Measurements from ENCODE around the gene MTRFR.

The MTRFR gene

DNA sequence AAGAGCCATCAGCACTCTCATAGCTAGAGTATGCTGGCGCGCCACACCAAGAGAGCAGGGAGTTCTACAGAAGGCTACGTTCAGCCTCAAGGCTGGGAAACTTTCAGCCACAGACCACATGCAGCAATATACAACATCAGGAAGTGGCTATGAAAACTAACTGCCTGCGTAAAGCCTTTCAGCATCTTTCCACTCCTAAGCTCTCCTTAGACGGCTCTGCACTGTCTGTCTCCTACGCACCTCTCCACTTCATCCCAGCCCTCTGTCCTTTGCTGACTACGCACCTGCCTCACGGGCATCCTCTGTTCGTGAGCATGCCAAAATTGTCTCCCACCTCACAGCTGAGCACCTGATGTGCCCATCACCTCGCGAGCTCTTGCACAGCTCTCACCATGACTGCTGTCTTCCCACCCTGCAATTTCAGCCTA, 10.0 kb upstream of the MTRFR start:
- TF ChIP-seq TAF1 (IDR thresholded peaks at IDR 0.05; ENCODE audit: borderline replicate concordance, insufficient read depth, low read length) (no peak), FOXP2 (optimal IDR thresholded peaks at IDR 0.05; ENCODE audit: borderline replicate concordance, extremely low read depth, extremely low read length, insufficient read depth) (no peak), POLR2AphosphoS5 (IDR thresholded peaks at IDR 0.05; ENCODE audit: low read depth, low read length) (no peak), SIN3A (IDR thresholded peaks at IDR 0.05; ENCODE audit: borderline replicate concordance, insufficient read depth, low read length) (no peak)
- TF ChIP-seq, protein P1, sequence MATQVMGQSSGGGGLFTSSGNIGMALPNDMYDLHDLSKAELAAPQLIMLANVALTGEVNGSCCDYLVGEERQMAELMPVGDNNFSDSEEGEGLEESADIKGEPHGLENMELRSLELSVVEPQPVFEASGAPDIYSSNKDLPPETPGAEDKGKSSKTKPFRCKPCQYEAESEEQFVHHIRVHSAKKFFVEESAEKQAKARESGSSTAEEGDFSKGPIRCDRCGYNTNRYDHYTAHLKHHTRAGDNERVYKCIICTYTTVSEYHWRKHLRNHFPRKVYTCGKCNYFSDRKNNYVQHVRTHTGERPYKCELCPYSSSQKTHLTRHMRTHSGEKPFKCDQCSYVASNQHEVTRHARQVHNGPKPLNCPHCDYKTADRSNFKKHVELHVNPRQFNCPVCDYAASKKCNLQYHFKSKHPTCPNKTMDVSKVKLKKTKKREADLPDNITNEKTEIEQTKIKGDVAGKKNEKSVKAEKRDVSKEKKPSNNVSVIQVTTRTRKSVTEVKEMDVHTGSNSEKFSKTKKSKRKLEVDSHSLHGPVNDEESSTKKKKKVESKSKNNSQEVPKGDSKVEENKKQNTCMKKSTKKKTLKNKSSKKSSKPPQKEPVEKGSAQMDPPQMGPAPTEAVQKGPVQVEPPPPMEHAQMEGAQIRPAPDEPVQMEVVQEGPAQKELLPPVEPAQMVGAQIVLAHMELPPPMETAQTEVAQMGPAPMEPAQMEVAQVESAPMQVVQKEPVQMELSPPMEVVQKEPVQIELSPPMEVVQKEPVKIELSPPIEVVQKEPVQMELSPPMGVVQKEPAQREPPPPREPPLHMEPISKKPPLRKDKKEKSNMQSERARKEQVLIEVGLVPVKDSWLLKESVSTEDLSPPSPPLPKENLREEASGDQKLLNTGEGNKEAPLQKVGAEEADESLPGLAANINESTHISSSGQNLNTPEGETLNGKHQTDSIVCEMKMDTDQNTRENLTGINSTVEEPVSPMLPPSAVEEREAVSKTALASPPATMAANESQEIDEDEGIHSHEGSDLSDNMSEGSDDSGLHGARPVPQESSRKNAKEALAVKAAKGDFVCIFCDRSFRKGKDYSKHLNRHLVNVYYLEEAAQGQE (IDR thresholded peaks at IDR 0.05; ENCODE audit: insufficient read depth in 1 of 2, low read depth in 2 of 2, low read length in 2 of 2), result no peak

DNA sequence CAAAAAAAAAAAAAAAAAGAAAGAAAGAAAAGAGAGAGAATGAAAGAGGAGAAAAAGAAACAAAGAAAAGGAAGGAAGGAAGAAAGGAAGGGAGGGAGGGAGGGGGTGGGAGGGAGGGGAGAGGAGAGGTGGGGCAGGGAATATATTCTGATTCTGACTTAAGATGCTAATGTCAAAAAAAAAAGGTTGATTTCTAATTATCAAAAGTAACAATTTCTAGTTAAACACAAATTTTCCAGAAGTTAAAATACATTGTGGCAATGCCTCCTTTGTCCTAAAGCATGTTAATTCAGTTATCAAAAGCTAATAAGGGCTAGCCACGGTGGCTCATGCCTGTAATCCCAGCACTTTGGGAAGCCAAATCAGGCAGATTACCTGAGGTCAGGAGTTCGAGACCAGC, 7.8 kb upstream of the MTRFR start:
- TF ChIP-seq FOXP2 (optimal IDR thresholded peaks at IDR 0.05; ENCODE audit: borderline replicate concordance, extremely low read depth, extremely low read length, insufficient read depth), result no peak

DNA sequence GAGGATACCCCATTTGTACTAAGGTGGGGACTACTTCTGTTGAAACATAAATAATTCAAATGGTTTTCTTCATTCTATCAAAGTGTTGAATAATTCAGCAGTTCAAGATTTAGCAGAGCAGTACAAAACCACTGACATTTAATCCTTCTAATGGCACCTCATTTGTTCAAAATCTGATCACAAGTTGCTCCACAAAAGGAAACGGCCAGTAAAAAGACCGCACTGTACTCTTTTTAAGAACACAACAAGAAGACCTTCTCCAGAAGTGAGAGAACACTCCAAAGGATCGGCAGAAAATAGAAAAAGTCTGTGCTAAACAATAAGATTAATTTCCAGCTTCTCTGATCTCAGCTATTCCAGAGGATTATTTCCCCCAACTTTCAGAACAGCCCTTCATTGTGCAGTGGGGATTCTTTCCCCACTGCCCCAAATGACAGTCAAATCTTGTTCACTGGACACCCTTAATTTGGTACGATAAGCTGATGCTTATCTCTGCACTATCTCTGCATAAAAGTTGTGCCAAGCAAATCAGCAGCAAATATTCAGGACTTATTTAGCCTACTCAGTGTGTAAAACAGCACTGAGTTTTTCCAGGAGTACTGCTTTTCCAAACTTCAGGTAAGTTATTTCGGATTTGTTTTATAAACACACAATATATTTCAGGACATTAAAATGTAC, 5.5 kb upstream of the MTRFR start:
- TF ChIP-seq, protein P1 (IDR thresholded peaks at IDR 0.05; ENCODE audit: insufficient read depth in 1 of 2, low read depth in 2 of 2, low read length in 2 of 2), result no peak
- TF ChIP-seq SIN3A (IDR thresholded peaks at IDR 0.05; ENCODE audit: borderline replicate concordance, insufficient read depth, low read length) (no peak), FOXP2 (optimal IDR thresholded peaks at IDR 0.05; ENCODE audit: borderline replicate concordance, extremely low read depth, extremely low read length, insufficient read depth) (no peak), TAF1 (IDR thresholded peaks at IDR 0.05; ENCODE audit: borderline replicate concordance, insufficient read depth, low read length) (no peak), POLR2AphosphoS5 (IDR thresholded peaks at IDR 0.05; ENCODE audit: low read depth, low read length) (no peak)

DNA sequence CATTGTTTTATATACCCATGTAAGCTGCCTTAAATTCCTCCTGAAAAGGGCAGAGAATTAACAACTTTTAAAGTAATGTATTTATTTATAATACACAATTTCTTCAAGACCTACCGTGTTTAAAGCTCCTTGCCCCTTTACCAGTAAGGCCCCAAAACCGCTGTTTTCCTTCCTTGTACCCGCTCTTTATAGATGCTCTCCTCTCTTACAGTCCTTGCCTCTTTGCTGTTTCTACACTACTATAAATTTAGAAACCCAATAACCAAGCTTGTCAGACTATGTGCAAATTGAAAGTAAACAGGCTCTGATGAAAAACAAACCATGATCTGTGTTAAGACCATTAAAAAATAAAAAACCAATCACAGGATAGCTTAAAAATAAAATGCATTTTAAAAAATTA, 4.2 kb upstream of the MTRFR start:
- TF ChIP-seq, protein P1 (IDR thresholded peaks at IDR 0.05; ENCODE audit: insufficient read depth in 1 of 2, low read depth in 2 of 2, low read length in 2 of 2), result no peak
- TF ChIP-seq SIN3A (IDR thresholded peaks at IDR 0.05; ENCODE audit: borderline replicate concordance, insufficient read depth, low read length), result no peak
- no peak for TF ChIP-seq POLR2AphosphoS5 (IDR thresholded peaks at IDR 0.05; ENCODE audit: low read depth, low read length)
- no peak for TF ChIP-seq TAF1 (IDR thresholded peaks at IDR 0.05; ENCODE audit: borderline replicate concordance, insufficient read depth, low read length)
- TF ChIP-seq FOXP2 (optimal IDR thresholded peaks at IDR 0.05; ENCODE audit: borderline replicate concordance, extremely low read depth, extremely low read length, insufficient read depth), result no peak

DNA sequence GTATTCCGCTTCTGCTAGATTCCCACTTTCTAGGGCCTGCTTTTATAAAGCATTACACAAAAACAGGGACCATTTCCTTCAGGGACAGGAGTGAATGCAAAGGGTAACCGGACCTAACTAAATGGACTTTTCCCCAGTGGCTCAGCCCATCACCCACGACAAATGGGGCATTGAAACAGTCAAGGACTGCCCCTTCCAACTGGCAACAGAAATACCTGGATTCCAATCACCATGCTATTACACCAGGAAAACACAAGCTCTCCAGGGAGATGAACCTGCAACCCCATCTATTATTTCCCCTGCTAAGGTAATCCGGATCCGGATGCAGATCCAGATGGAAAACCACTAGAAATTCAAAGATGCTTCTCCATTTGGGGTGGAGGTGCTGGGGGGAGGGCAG, 1.3 kb upstream of the MTRFR start:
- no peak for TF ChIP-seq TAF1 (IDR thresholded peaks at IDR 0.05; ENCODE audit: borderline replicate concordance, insufficient read depth, low read length)
- TF ChIP-seq SIN3A (IDR thresholded peaks at IDR 0.05; ENCODE audit: borderline replicate concordance, insufficient read depth, low read length), result no peak
- TF ChIP-seq, protein P1 (IDR thresholded peaks at IDR 0.05; ENCODE audit: insufficient read depth in 1 of 2, low read depth in 2 of 2, low read length in 2 of 2), result no peak
- TF ChIP-seq POLR2AphosphoS5 (IDR thresholded peaks at IDR 0.05; ENCODE audit: low read depth, low read length), result no peak
- TF ChIP-seq FOXP2 (optimal IDR thresholded peaks at IDR 0.05; ENCODE audit: borderline replicate concordance, extremely low read depth, extremely low read length, insufficient read depth), result no peak

Measured in PFSK-1 (cell line).